Measurements from ENCODE around the gene MCM6. TPM values are rescaled to one million over a fixed set of nuclear protein-coding genes. Genes with fewer than 3 reads are reported as not detected.

The MCM6 gene
- total RNA-seq, 3 donors from 2014 or later: 157 to 197 (median 185) TPM

GRCh38 chr2:135845257-135845656 lies 31.0 kb downstream of the MCM6 start:
- peaks cover 4% of the 10 kb centered on the region for H3K4me1 Mint-ChIP-seq (ENCODE audit: low read depth)
- no peak for DNase-seq
- no peaks in the 10 kb centered on the region for H3K9me3 Mint-ChIP-seq
- H3K36me3 Mint-ChIP-seq (ENCODE audit: insufficient read depth): peaks cover 45% of the 10 kb centered on the region
- no peak overlapping the region for H3K4me3 Mint-ChIP-seq
- no peak for ATAC-seq
- H3K27me3 Mint-ChIP-seq (ENCODE audit: low read depth): no peaks in the 10 kb centered on the region

- DNase-seq (no peak), ATAC-seq (no peak)
- H3K36me3 Mint-ChIP-seq (ENCODE audit: insufficient read depth): peaks cover 43% of the 10 kb centered on the region
- H3K27me3 Mint-ChIP-seq (ENCODE audit: low read depth): no peaks in the 10 kb centered on the region
- H3K9me3 Mint-ChIP-seq: no peaks in the 10 kb centered on the region
- H3K4me3 Mint-ChIP-seq: no peak overlapping the region
- H3K4me1 Mint-ChIP-seq (ENCODE audit: low read depth): peaks cover 6% of the 10 kb centered on the region
These were observed 31.8 kb downstream of the MCM6 start for GRCh38 chr2:135844301-135844895.

DNA sequence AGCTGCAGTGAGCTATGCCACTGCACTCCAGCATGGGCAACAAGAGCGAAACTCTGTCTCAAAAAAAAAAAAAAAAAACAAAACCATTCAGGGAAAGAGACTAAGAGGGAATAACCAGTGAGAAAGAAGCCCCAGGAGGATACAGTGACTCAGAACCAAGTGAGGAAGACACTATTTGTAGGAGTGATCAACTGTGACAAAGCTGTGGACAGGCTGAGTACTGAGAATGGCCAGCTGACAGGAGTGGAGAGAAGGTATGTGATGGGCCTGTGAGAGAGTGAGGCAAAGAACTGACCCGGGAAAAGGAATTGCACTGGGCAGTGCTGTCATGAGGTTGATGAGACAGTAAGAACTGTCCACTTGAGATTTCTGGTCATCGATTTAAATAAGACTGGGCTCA lies 32.6 kb downstream of the MCM6 start:
- DNase-seq (no peak), ATAC-seq (no peak)
- Mint-ChIP-seq H3K9me3 (no peaks in the 10 kb centered on the region), H3K36me3 (ENCODE audit: insufficient read depth) (peaks cover 39% of the 10 kb centered on the region), H3K4me3 (no peak overlapping the region), H3K4me1 (ENCODE audit: low read depth) (peaks cover 6% of the 10 kb centered on the region), H3K27me3 (ENCODE audit: low read depth) (no peaks in the 10 kb centered on the region)

GRCh38 chr2:135840601-135841000 lies 35.6 kb downstream of the MCM6 start:
- DNase-seq (no peak), ATAC-seq (no peak)
- no peaks in the 10 kb centered on the region for H3K9me3 Mint-ChIP-seq
- no peak overlapping the region for H3K4me3 Mint-ChIP-seq
- peaks cover 7% of the 10 kb centered on the region for H3K4me1 Mint-ChIP-seq (ENCODE audit: low read depth)
- peaks cover 28% of the 10 kb centered on the region for H3K36me3 Mint-ChIP-seq (ENCODE audit: insufficient read depth)
- no peaks in the 10 kb centered on the region for H3K27me3 Mint-ChIP-seq (ENCODE audit: low read depth)

DNA sequence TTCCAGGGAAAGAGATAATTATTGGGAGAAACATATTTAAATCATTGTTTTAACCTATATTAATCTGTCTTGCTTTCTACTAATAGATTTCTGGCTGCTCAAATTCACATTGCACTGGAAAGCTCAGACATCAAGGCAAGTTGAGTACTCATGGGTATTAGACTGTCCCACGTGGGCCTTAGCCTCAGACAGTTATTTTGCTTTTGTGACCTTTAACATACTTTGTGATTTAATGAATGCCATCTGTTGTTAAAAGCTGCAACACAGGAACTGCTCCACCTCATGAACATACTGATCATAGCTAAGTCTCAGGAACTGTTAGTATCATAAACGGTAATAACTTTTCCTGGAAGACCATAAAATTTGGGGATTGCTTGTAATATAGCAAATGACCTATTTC lies 36.5 kb downstream of the MCM6 start:
- Mint-ChIP-seq H3K9me3 (no peaks in the 10 kb centered on the region), H3K27me3 (ENCODE audit: low read depth) (no peaks in the 10 kb centered on the region), H3K4me3 (no peak overlapping the region), H3K36me3 (ENCODE audit: insufficient read depth) (peaks cover 28% of the 10 kb centered on the region), H3K4me1 (ENCODE audit: low read depth) (peaks cover 7% of the 10 kb centered on the region)
- DNase-seq (no peak), ATAC-seq (no peak)

DNA sequence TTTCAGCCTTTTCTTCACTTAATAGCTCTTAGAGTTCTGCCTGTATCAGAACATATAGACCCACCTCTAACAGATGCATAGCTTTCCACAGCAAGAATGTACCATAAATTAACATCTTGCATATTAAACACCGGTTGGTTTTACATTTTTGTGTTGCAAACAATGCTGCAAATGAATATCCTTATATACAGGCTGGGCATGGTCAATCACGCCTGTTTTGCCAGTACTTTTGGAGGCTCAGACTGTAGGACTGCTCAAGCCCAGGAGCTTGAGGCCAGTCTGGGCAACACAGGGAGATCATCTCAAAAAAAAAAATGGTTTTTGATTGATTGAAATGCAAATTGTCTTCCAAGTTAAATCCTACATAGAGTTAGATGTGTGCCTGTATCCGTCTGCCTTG lies 37.7 kb downstream of the MCM6 start:
- Mint-ChIP-seq H3K4me3 (no peak overlapping the region), H3K27me3 (ENCODE audit: low read depth) (no peaks in the 10 kb centered on the region), H3K4me1 (ENCODE audit: low read depth) (peaks cover 7% of the 10 kb centered on the region), H3K36me3 (ENCODE audit: insufficient read depth) (peaks cover 17% of the 10 kb centered on the region), H3K9me3 (no peaks in the 10 kb centered on the region)
- DNase-seq: no peak
- no peak for ATAC-seq

- Mint-ChIP-seq H3K36me3 (ENCODE audit: insufficient read depth) (peaks cover 5% of the 10 kb centered on the region), H3K4me1 (ENCODE audit: low read depth) (peaks cover 7% of the 10 kb centered on the region), H3K9me3 (no peaks in the 10 kb centered on the region), H3K4me3 (no peak within 1 kb of the TSS), H3K27me3 (ENCODE audit: low read depth) (no peaks in the 10 kb centered on the region)
- DNase-seq: no peak
- no peak for ATAC-seq
These were observed 39.5 kb downstream of the MCM6 start, which contains the start of gene LCT for GRCh38 chr2:135836596-135837270. TSS of gene LCT (minus strand) at chr2:135837184. CDS start at chr2:135837169, 15 bp downstream.

GRCh38 chr2:135832891-135833290 lies 43.4 kb downstream of the MCM6 start:
- Mint-ChIP-seq H3K9me3 (no peaks in the 10 kb centered on the region), H3K27me3 (ENCODE audit: low read depth) (no peaks in the 10 kb centered on the region), H3K36me3 (ENCODE audit: insufficient read depth) (peaks cover 3% of the 10 kb centered on the region), H3K4me1 (ENCODE audit: low read depth) (peaks cover 2% of the 10 kb centered on the region), H3K4me3 (no peak overlapping the region)
- no peak for ATAC-seq
- DNase-seq: no peak

DNA sequence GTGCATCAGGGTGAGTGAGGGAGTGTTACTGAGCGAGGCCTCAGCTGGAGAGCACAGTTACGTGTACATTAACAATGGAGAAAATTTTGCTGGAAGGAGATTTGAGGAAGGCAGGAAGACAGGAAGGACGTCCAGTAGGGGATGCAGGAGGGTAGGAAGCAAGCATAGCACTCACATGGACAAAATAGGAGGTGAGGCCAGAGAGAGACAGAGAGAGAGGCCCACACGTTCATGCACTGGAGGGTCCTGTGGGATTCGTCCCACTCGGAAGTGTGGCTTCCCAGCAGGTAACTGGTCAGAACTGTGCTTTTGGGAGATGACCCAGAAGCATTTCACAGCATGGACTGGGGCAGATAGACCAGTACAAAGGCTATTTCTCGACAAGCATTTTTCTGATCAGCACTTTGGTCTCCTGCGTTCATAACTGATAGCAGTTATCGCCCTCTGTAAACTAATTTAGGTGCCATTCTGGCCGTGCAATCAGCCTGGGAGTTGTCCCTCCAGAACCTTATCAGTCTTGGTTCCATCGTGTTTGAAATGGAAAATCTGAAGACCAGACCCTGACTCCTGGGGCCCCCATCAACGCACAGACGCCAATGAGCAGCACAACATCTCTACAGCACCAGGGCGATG lies 44.9 kb downstream of the MCM6 start:
- no peak for ATAC-seq
- Mint-ChIP-seq H3K4me1 (ENCODE audit: low read depth) (peaks cover 2% of the 10 kb centered on the region), H3K27me3 (ENCODE audit: low read depth) (no peaks in the 10 kb centered on the region), H3K9me3 (no peaks in the 10 kb centered on the region), H3K4me3 (no peak overlapping the region), H3K36me3 (ENCODE audit: insufficient read depth) (peaks cover 1% of the 10 kb centered on the region)
- DNase-seq: no peak

GRCh38 chr2:135829378-135830135 lies 46.7 kb downstream of the MCM6 start:
- Mint-ChIP-seq H3K9me3 (no peaks in the 10 kb centered on the region), H3K27me3 (ENCODE audit: low read depth) (no peaks in the 10 kb centered on the region)
- no peak for ATAC-seq

GRCh38 chr2:135826544-135826943 lies 49.7 kb downstream of the MCM6 start:
- H3K4me1 Mint-ChIP-seq (ENCODE audit: low read depth): no peaks in the 10 kb centered on the region
- no peaks in the 10 kb centered on the region for H3K36me3 Mint-ChIP-seq (ENCODE audit: insufficient read depth)
- DNase-seq (no peak), ATAC-seq (no peak)
- peaks cover 8% of the 10 kb centered on the region for H3K9me3 Mint-ChIP-seq
- H3K27me3 Mint-ChIP-seq (ENCODE audit: low read depth): no peaks in the 10 kb centered on the region
- H3K4me3 Mint-ChIP-seq: no peak overlapping the region

More at GRCh38 chr2:135829378-135830135, 46.7 kb downstream of the MCM6 start:
- DNase-seq: no peak
- H3K36me3 Mint-ChIP-seq (ENCODE audit: insufficient read depth): no peaks in the 10 kb centered on the region
- no peaks in the 10 kb centered on the region for H3K4me1 Mint-ChIP-seq (ENCODE audit: low read depth)
- H3K4me3 Mint-ChIP-seq: no peak overlapping the region

GRCh38 chr2:135825550-135826176 lies 50.6 kb downstream of the MCM6 start:
- H3K27me3 Mint-ChIP-seq (ENCODE audit: low read depth): no peaks in the 10 kb centered on the region
- ATAC-seq: no peak
- no peak for DNase-seq
- no peaks in the 10 kb centered on the region for H3K36me3 Mint-ChIP-seq (ENCODE audit: insufficient read depth)
- peaks cover under 1% of the 10 kb centered on the region for H3K4me1 Mint-ChIP-seq (ENCODE audit: low read depth)
- H3K4me3 Mint-ChIP-seq: no peak overlapping the region
- peaks cover 8% of the 10 kb centered on the region for H3K9me3 Mint-ChIP-seq

- Mint-ChIP-seq H3K9me3 (peaks cover 8% of the 10 kb centered on the region), H3K27me3 (ENCODE audit: low read depth) (no peaks in the 10 kb centered on the region), H3K36me3 (ENCODE audit: insufficient read depth) (no peaks in the 10 kb centered on the region), H3K4me3 (no peak overlapping the region), H3K4me1 (ENCODE audit: low read depth) (peaks cover 6% of the 10 kb centered on the region)
- no peak for ATAC-seq
- DNase-seq: no peak
These were observed 51.1 kb downstream of the MCM6 start for GRCh38 chr2:135825131-135825530.

DNA sequence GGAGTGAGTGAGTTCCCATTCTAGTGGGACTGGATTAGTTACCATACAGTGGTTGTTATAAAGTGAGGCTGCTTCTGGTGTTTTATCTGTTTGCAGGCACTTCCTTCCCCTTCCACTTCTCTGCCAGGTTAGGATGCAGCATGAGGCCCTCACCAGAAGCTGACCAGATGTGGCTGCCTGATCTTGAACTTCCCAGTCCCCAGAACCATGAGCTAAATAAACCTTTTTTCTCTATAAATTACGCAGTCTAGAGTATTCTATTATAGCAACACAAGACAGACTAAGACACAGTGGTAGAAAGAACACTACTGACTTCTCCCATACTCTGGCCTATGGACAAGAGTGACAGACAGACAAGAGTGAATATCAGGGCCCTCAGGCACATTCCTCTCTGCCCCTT lies 53.4 kb downstream of the MCM6 start:
- DNase-seq (no peak), ATAC-seq (no peak)
- Mint-ChIP-seq H3K9me3 (peaks cover 8% of the 10 kb centered on the region), H3K4me3 (no peak overlapping the region), H3K4me1 (ENCODE audit: low read depth) (peaks cover 19% of the 10 kb centered on the region), H3K36me3 (ENCODE audit: insufficient read depth) (no peaks in the 10 kb centered on the region), H3K27me3 (ENCODE audit: low read depth) (no peaks in the 10 kb centered on the region)

Measured in activated T-cell treated with anti-CD3 and anti-CD28 coated beads, Interleukin-2, amount 50 U/mL, for 4 hours (primary cell).